Brain microvascular endothelial cell (primary cell): ENCODE results near the gene PRM1.

ENCODE experiments used
- DNase-seq: peaks from one replicate; pipeline ENCODE4 v3.0.0-alpha.2; 2020
- H3K27ac ChIP-seq: fragments of 250-450 bp; sonication (Bioruptor Pico); 2 replicates; pipeline ENCODE4 v1.5.1; 2020; ENCODE audit warnings: mild to moderate bottlenecking, moderate library complexity
- H3K27me3 ChIP-seq: fragments of 250-450 bp; sonication (Bioruptor Pico); replicated peaks from 2 replicates; pipeline ENCODE4 v1.5.1; 2020; ENCODE audit warnings: mild to moderate bottlenecking
- H3K36me3 ChIP-seq: fragments of 250-450 bp; sonication (Bioruptor Pico); replicated peaks from 2 replicates; pipeline ENCODE4 v1.5.1; 2020; ENCODE audit warnings: mild to moderate bottlenecking
- H3K4me3 ChIP-seq: 2 replicates; pipeline ENCODE4 v1.5.1; 2011; ENCODE audit warnings: low read depth, mild to moderate bottlenecking, control low read depth, low read length, moderate library complexity
- CTCF ChIP-seq: IDR thresholded peaks from 2 replicates; pipeline ENCODE4 v1.5.1; 2011; ENCODE audit warnings: low read depth, mild to moderate bottlenecking, moderate library complexity, low read length, control low read depth, inconsistent platforms; ENCODE audit errors: missing control alignments
- in situ Hi-C: cut with HindIII; loops from 2 replicates; pipeline ENCODE4 v1.10.0; 2017; ENCODE audit warnings: low sequenced_read_pairs, low pct_ligation_motif_present

PRM1 gene

GRCh38 chr16:11277607-11278337 is 3.4 kb downstream of the PRM1 start:
- in situ Hi-C loops = no loop called here
- DNase-seq = no peak
- no peaks in the 10 kb centered on the region for H3K27me3 ChIP-seq
- no peak for TF ChIP-seq CTCF
- H3K4me3 ChIP-seq = no peak overlapping the region
- H3K27ac ChIP-seq = no peak overlapping the region
- H3K36me3 ChIP-seq = no peaks in the 10 kb centered on the region

- in situ Hi-C loops = no loop called here
- Histone ChIP-seq H3K27ac (no peak overlapping the region), H3K4me3 (no peak overlapping the region), H3K36me3 (no peaks in the 10 kb centered on the region), H3K27me3 (no peaks in the 10 kb centered on the region)
- no peak for TF ChIP-seq CTCF
- DNase-seq = no peak
Measured at GRCh38 chr16:11276896-11277593, 4.1 kb downstream of the PRM1 start.

- TF ChIP-seq CTCF = no peak
- Histone ChIP-seq H3K27me3 (no peaks in the 10 kb centered on the region), H3K36me3 (no peaks in the 10 kb centered on the region), H3K27ac (no peak within 1 kb of the TSS), H3K4me3 (no peak within 1 kb of the TSS)
- in situ Hi-C loops = no loop called here
- no peak for DNase-seq
Measured at GRCh38 chr16:11276143-11276895, 4.8 kb downstream of the PRM1 start, which contains the start of gene PRM2. Gene PRM2, minus strand, starts transcription at chr16:11276480. Its CDS starts 110 bp downstream, at chr16:11276370.

GRCh38 chr16:11274964-11275363 is 6.2 kb downstream of the PRM1 start:
- no peak overlapping the region for H3K27ac ChIP-seq
- no peak for DNase-seq
- no peaks in the 10 kb centered on the region for H3K36me3 ChIP-seq
- no peaks in the 10 kb centered on the region for H3K27me3 ChIP-seq
- no peak for TF ChIP-seq CTCF
- in situ Hi-C loops = no loop called here
- H3K4me3 ChIP-seq = no peak overlapping the region

GRCh38 chr16:11273721-11274324 is 7.3 kb downstream of the PRM1 start:
- no peaks in the 10 kb centered on the region for H3K27me3 ChIP-seq

More at GRCh38 chr16:11273721-11274324, 7.3 kb downstream of the PRM1 start:
- in situ Hi-C loops = no loop called here
- Histone ChIP-seq H3K36me3 (no peaks in the 10 kb centered on the region), H3K4me3 (no peak overlapping the region), H3K27ac (no peak overlapping the region)
- no peak for DNase-seq
- TF ChIP-seq CTCF = no peak
